Activated naive CD8-positive, alpha-beta T cell treated with anti-CD3 and anti-CD28 coated beads, Interleukin-2, amount 50 U/mL, for 24 hours (primary cell): ENCODE data around the gene MAP1B.

Experiments used
- ATAC-seq: fragments of 150-1000 bp; cut with Tn5 transposase; one replicate; pipeline ENCODE4 v1.10.0; 2021
- DNase-seq: peaks from one replicate; pipeline ENCODE4 v3.0.0; 2021
- H3K27ac Mint-ChIP-seq: one replicate; pipeline ENCODE4 v1.8.0; 2021; ENCODE audit warnings: mild to moderate bottlenecking, mixed read lengths
- H3K27me3 Mint-ChIP-seq: one replicate; pipeline ENCODE4 v1.8.0; 2021; ENCODE audit warnings: mixed read lengths
- H3K36me3 Mint-ChIP-seq: one replicate; pipeline ENCODE4 v1.8.0; 2021; ENCODE audit warnings: low read depth, mixed read lengths
- H3K4me1 Mint-ChIP-seq: one replicate; pipeline ENCODE4 v1.8.0; 2021; ENCODE audit warnings: mixed read lengths
- H3K4me3 Mint-ChIP-seq: one replicate; pipeline ENCODE4 v1.8.0; 2021; ENCODE audit warnings: mild to moderate bottlenecking, moderate library complexity, mixed read lengths
- H3K9me3 Mint-ChIP-seq: one replicate; pipeline ENCODE4 v1.8.0; 2021; ENCODE audit warnings: mixed read lengths

MAP1B gene

GRCh38 chr5:72214168-72214567 is 106.9 kb downstream of the MAP1B start:
- DNase-seq = no peak
- Mint-ChIP-seq H3K27me3 (no peaks in the 10 kb centered on the region), H3K4me1 (peaks cover 3% of the 10 kb centered on the region), H3K4me3 (no peak overlapping the region), H3K9me3 (no peaks in the 10 kb centered on the region), H3K36me3 (peaks cover 29% of the 10 kb centered on the region), H3K27ac (no peak overlapping the region)
- no peak for ATAC-seq

GRCh38 chr5:72216756-72217155 is 109.5 kb downstream of the MAP1B start:
- no peak for ATAC-seq
- DNase-seq = no peak
- peaks cover 46% of the 10 kb centered on the region for H3K36me3 Mint-ChIP-seq
- no peak overlapping the region for H3K4me3 Mint-ChIP-seq
- H3K27me3 Mint-ChIP-seq = no peaks in the 10 kb centered on the region
- H3K4me1 Mint-ChIP-seq = peaks cover 3% of the 10 kb centered on the region
- H3K27ac Mint-ChIP-seq = no peak overlapping the region
- H3K9me3 Mint-ChIP-seq = no peaks in the 10 kb centered on the region

- no peak overlapping the region for H3K27ac Mint-ChIP-seq
- ATAC-seq (no peak), DNase-seq (no peak)
- H3K9me3 Mint-ChIP-seq = no peaks in the 10 kb centered on the region
- H3K27me3 Mint-ChIP-seq = no peaks in the 10 kb centered on the region
- H3K4me3 Mint-ChIP-seq = no peak overlapping the region
- peaks cover 75% of the 10 kb centered on the region for H3K36me3 Mint-ChIP-seq
- H3K4me1 Mint-ChIP-seq = no peaks in the 10 kb centered on the region
Measured at GRCh38 chr5:72221099-72221498, 113.8 kb downstream of the MAP1B start.

GRCh38 chr5:72221541-72221940 is 114.3 kb downstream of the MAP1B start:
- H3K4me3 Mint-ChIP-seq = no peak overlapping the region
- peaks cover 77% of the 10 kb centered on the region for H3K36me3 Mint-ChIP-seq
- no peak for ATAC-seq
- no peaks in the 10 kb centered on the region for H3K27me3 Mint-ChIP-seq
- no peaks in the 10 kb centered on the region for H3K9me3 Mint-ChIP-seq
- no peaks in the 10 kb centered on the region for H3K4me1 Mint-ChIP-seq
- H3K27ac Mint-ChIP-seq = no peak overlapping the region
- DNase-seq = no peak

GRCh38 chr5:72222521-72222920 is 115.2 kb downstream of the MAP1B start:
- DNase-seq = no peak
- H3K36me3 Mint-ChIP-seq = peaks cover 78% of the 10 kb centered on the region

GRCh38 chr5:72223371-72223770 is 116.1 kb downstream of the MAP1B start:
- Mint-ChIP-seq H3K27me3 (no peaks in the 10 kb centered on the region), H3K9me3 (no peaks in the 10 kb centered on the region), H3K4me3 (no peak overlapping the region), H3K4me1 (no peaks in the 10 kb centered on the region), H3K36me3 (peaks cover 76% of the 10 kb centered on the region), H3K27ac (no peak overlapping the region)
- ATAC-seq (no peak), DNase-seq (no peak)

More at GRCh38 chr5:72222521-72222920, 115.2 kb downstream of the MAP1B start:
- Mint-ChIP-seq H3K4me3 (no peak overlapping the region), H3K9me3 (no peaks in the 10 kb centered on the region), H3K27me3 (no peaks in the 10 kb centered on the region), H3K27ac (no peak overlapping the region), H3K4me1 (no peaks in the 10 kb centered on the region)
- ATAC-seq = no peak

- Mint-ChIP-seq H3K27ac (no peak overlapping the region), H3K4me3 (no peak overlapping the region), H3K9me3 (no peaks in the 10 kb centered on the region), H3K36me3 (peaks cover 68% of the 10 kb centered on the region), H3K4me1 (no peaks in the 10 kb centered on the region), H3K27me3 (no peaks in the 10 kb centered on the region)
- DNase-seq (no peak), ATAC-seq (no peak)
Measured at GRCh38 chr5:72224946-72225463, 117.7 kb downstream of the MAP1B start.

- Mint-ChIP-seq H3K27me3 (no peaks in the 10 kb centered on the region), H3K9me3 (no peaks in the 10 kb centered on the region), H3K4me3 (no peak overlapping the region), H3K36me3 (peaks cover 71% of the 10 kb centered on the region), H3K4me1 (peaks cover 4% of the 10 kb centered on the region), H3K27ac (no peak overlapping the region)
- DNase-seq (no peak), ATAC-seq (no peak)
Measured at GRCh38 chr5:72225741-72226140, 118.5 kb downstream of the MAP1B start.

- no peak overlapping the region for H3K4me3 Mint-ChIP-seq
- no peaks in the 10 kb centered on the region for H3K9me3 Mint-ChIP-seq
- no peak overlapping the region for H3K27ac Mint-ChIP-seq
- DNase-seq (no peak), ATAC-seq (no peak)
- H3K4me1 Mint-ChIP-seq = peaks cover 9% of the 10 kb centered on the region
- H3K27me3 Mint-ChIP-seq = no peaks in the 10 kb centered on the region
- H3K36me3 Mint-ChIP-seq = peaks cover 75% of the 10 kb centered on the region
Measured at GRCh38 chr5:72226950-72227349, 119.7 kb downstream of the MAP1B start.

GRCh38 chr5:72228960-72229359 is 121.7 kb downstream of the MAP1B start:
- Mint-ChIP-seq H3K27ac (no peak overlapping the region), H3K36me3 (peaks cover 72% of the 10 kb centered on the region), H3K27me3 (no peaks in the 10 kb centered on the region), H3K4me3 (no peak overlapping the region), H3K9me3 (no peaks in the 10 kb centered on the region), H3K4me1 (peaks cover 26% of the 10 kb centered on the region)
- ATAC-seq = no peak
- DNase-seq = no peak

GRCh38 chr5:72231991-72232703 is 124.9 kb downstream of the MAP1B start:
- DNase-seq = no peak
- Mint-ChIP-seq H3K36me3 (peaks cover 70% of the 10 kb centered on the region), H3K4me1 (peaks cover 54% of the 10 kb centered on the region), H3K9me3 (no peaks in the 10 kb centered on the region), H3K4me3 (no peak overlapping the region), H3K27me3 (no peaks in the 10 kb centered on the region), H3K27ac (no peak overlapping the region)
- peak; percentile 18 for ATAC-seq

GRCh38 chr5:72232838-72233237 is 125.6 kb downstream of the MAP1B start:
- DNase-seq (no peak), ATAC-seq (no peak)
- Mint-ChIP-seq H3K4me3 (peak overlapping the region; percentile 48), H3K27ac (no peak overlapping the region), H3K36me3 (peaks cover 68% of the 10 kb centered on the region), H3K27me3 (no peaks in the 10 kb centered on the region), H3K9me3 (no peaks in the 10 kb centered on the region), H3K4me1 (peaks cover 54% of the 10 kb centered on the region)

- Mint-ChIP-seq H3K27me3 (no peaks in the 10 kb centered on the region), H3K36me3 (peaks cover 68% of the 10 kb centered on the region), H3K4me1 (peaks cover 54% of the 10 kb centered on the region), H3K9me3 (no peaks in the 10 kb centered on the region), H3K27ac (peak overlapping the region; percentile 79), H3K4me3 (peak overlapping the region; percentile 28)
- ATAC-seq (no peak), DNase-seq (no peak)
Measured at GRCh38 chr5:72233835-72234234, 126.6 kb downstream of the MAP1B start.

- H3K4me3 Mint-ChIP-seq = peak overlapping the region; percentile 32
- H3K27me3 Mint-ChIP-seq = no peaks in the 10 kb centered on the region
- H3K27ac Mint-ChIP-seq = peak overlapping the region; percentile 79
- H3K36me3 Mint-ChIP-seq = peaks cover 67% of the 10 kb centered on the region
- H3K9me3 Mint-ChIP-seq = no peaks in the 10 kb centered on the region
- peak; percentile 97 for ATAC-seq
- DNase-seq = peak; percentile 8
- H3K4me1 Mint-ChIP-seq = peaks cover 54% of the 10 kb centered on the region
Measured at GRCh38 chr5:72234265-72234700, 127.0 kb downstream of the MAP1B start.

- Mint-ChIP-seq H3K9me3 (no peaks in the 10 kb centered on the region), H3K4me3 (peak overlapping the region; percentile 32), H3K27ac (peak overlapping the region; percentile 79)
Measured at GRCh38 chr5:72234868-72235267, 127.6 kb downstream of the MAP1B start.

More at GRCh38 chr5:72234868-72235267, 127.6 kb downstream of the MAP1B start:
- Mint-ChIP-seq H3K36me3 (peaks cover 68% of the 10 kb centered on the region), H3K27me3 (no peaks in the 10 kb centered on the region), H3K4me1 (peaks cover 54% of the 10 kb centered on the region)
- ATAC-seq (peak; percentile 54), DNase-seq (no peak)
